HG03064 (cell line): ENCODE measurements around the gene INIP.
"Not testable (repeated sequence)": the region's sequence is repeated elsewhere in the genome, so short reads cannot be mapped to it uniquely, and the experiment has no call there.

Source experiments
- ATAC-seq: cut with Tn5 transposase; IDR thresholded peaks from one replicate; pipeline ENCODE4 v1.9.1; 2021; ENCODE audit warnings: low read depth; ENCODE audit not compliant: unreplicated experiment

Gene INIP

GRCh38 chr9:112680731-112681402 is 37.0 kb downstream of the INIP start:
- ATAC-seq = no peak

GRCh38 chr9:112677040-112677439 is 40.9 kb downstream of the INIP start:
- no peak for ATAC-seq

GRCh38 chr9:112673221-112673620 is 44.7 kb downstream of the INIP start:
- not testable (repeated sequence) for ATAC-seq

- ATAC-seq = no peak
Measured at GRCh38 chr9:112670991-112671625, 46.8 kb downstream of the INIP start.

- ATAC-seq = no peak
Measured at GRCh38 chr9:112669326-112669725, 48.6 kb downstream of the INIP start.

- ATAC-seq = no peak
Measured at GRCh38 chr9:112665347-112665746, 52.6 kb downstream of the INIP start.

GRCh38 chr9:112664531-112664930 is 53.4 kb downstream of the INIP start:
- ATAC-seq = no peak

- no peak for ATAC-seq
Measured at GRCh38 chr9:112663681-112664080, 54.2 kb downstream of the INIP start.

- ATAC-seq = no peak
Measured at GRCh38 chr9:112659906-112660305, 58.0 kb downstream of the INIP start.

GRCh38 chr9:112655668-112656067 is 62.2 kb downstream of the INIP start:
- no peak for ATAC-seq

- no peak for ATAC-seq
Measured at GRCh38 chr9:112654282-112654681, 63.6 kb downstream of the INIP start.

GRCh38 chr9:112648624-112649023 is 69.3 kb downstream of the INIP start:
- no peak for ATAC-seq

- ATAC-seq = no peak
Measured at GRCh38 chr9:112647596-112647995, 70.3 kb downstream of the INIP start.

GRCh38 chr9:112642126-112642525 is 75.8 kb downstream of the INIP start:
- no peak for ATAC-seq

GRCh38 chr9:112640311-112640710 is 77.6 kb downstream of the INIP start:
- ATAC-seq = no peak
